Hindlimb muscle (tissue), 1 donor: ENCODE data around the gene HOXD8. TPM values are rescaled to one million over a fixed set of nuclear protein-coding genes. Genes with fewer than 3 reads are reported as not detected.

Experiments
- DNase-seq: peaks from one replicate; pipeline ENCODE4 v3.0.0-alpha.2; 2013
- polyA plus RNA-seq: library from polyadenylated mRNA; unstranded; fragments of 120-200 nt; gene quantifications from one replicate; pipeline ENCODE4 v1.2.1, GENCODE V29; 2013; ENCODE audit not compliant: insufficient read length

Gene HOXD8
- polyA plus RNA-seq, 1 donor, result 45.0 TPM

GRCh38 chr2:176103742-176104315 lies 25.7 kb upstream of the HOXD8 start:
- DNase-seq, result no peak

GRCh38 chr2:176104316-176105077 lies 25.0 kb upstream of the HOXD8 start:
- no peak for DNase-seq

- DNase-seq, result no peak
These were observed 24.3 kb upstream of the HOXD8 start for GRCh38 chr2:176105078-176105729.

GRCh38 chr2:176105730-176106580 lies 23.6 kb upstream of the HOXD8 start:
- no peak for DNase-seq

- DNase-seq, result no peak
These were observed 22.6 kb upstream of the HOXD8 start, which contains the start of gene HOXD11 for GRCh38 chr2:176106581-176107539. HOXD11 (plus strand) TSS chr2:176107280; CDS start chr2:176107356, 76 bp downstream.

GRCh38 chr2:176107731-176108181 lies 21.7 kb upstream of the HOXD8 start:
- no peak for DNase-seq

- DNase-seq, result no peak
These were observed 20.2 kb upstream of the HOXD8 start for GRCh38 chr2:176109192-176109901.

- no peak for DNase-seq
These were observed 19.6 kb upstream of the HOXD8 start for GRCh38 chr2:176109946-176110345.

- no peak for DNase-seq
These were observed 18.8 kb upstream of the HOXD8 start for GRCh38 chr2:176110415-176111308.

- DNase-seq, result no peak
These were observed 18.2 kb upstream of the HOXD8 start for GRCh38 chr2:176111309-176111663.

GRCh38 chr2:176111846-176112374 lies 17.6 kb upstream of the HOXD8 start:
- DNase-seq, result no peak

- DNase-seq, result no peak
These were observed 16.9 kb upstream of the HOXD8 start for GRCh38 chr2:176112375-176113302.

GRCh38 chr2:176114120-176114929 lies 15.2 kb upstream of the HOXD8 start:
- no peak for DNase-seq

- no peak for DNase-seq
These were observed 14.4 kb upstream of the HOXD8 start for GRCh38 chr2:176114930-176115625.

GRCh38 chr2:176115883-176116813 lies 13.4 kb upstream of the HOXD8 start, which contains the start of gene HOXD10:
HOXD10 (plus strand) TSS chr2:176116778; CDS start chr2:176116834, 56 bp downstream.
- peak; percentile 84 for DNase-seq
